HepG2 (cell line): ENCODE measurements around the gene PANK4. TPM values are rescaled to one million over a fixed set of nuclear protein-coding genes. Genes with fewer than 3 reads are reported as not detected.
A peak's percentile ranks its signal among the peaks of the same experiment; 100 is the strongest.

Source experiments
- ARNT ChIP-seq: fragments of 450-650 bp; IDR thresholded peaks from 2 replicates; pipeline ENCODE4 v1.6.1; 2017
- ATF1 ChIP-seq: IDR thresholded peaks from 2 replicates; pipeline ENCODE4 v1.6.1; 2016; ENCODE audit warnings: mild to moderate bottlenecking, control low read depth
- HOXD1 ChIP-seq: sonication (generic); formaldehyde crosslinking; IDR thresholded peaks from 2 replicates; pipeline ENCODE4 v1.5.0; 2020; ENCODE audit warnings: missing genetic modification reagents
- IRF1 ChIP-seq: sonication (generic); formaldehyde crosslinking; IDR thresholded peaks from 2 replicates; pipeline ENCODE4 v1.4.0; 2020; ENCODE audit warnings: low read depth, mild to moderate bottlenecking, missing genetic modification reagents
- KMT2A ChIP-seq: sonication (generic); formaldehyde crosslinking; IDR thresholded peaks from 2 replicates; pipeline ENCODE4 v1.4.0; 2020; ENCODE audit warnings: missing genetic modification reagents
- PAXIP1 ChIP-seq: sonication (generic); formaldehyde crosslinking; conservative IDR thresholded peaks from 2 replicates; pipeline ENCODE4 v1.4.0; 2020; ENCODE audit warnings: mild to moderate bottlenecking, missing genetic modification reagents, moderate library complexity
- PHF5A ChIP-seq: IDR thresholded peaks from one replicate; pipeline ENCODE4 v1.6.1; 2018; ENCODE audit warnings: low read depth, missing genetic modification reagents; ENCODE audit not compliant: unreplicated experiment
- SMAD1 ChIP-seq: sonication (generic); formaldehyde crosslinking; IDR thresholded peaks from 2 replicates; pipeline ENCODE4 v1.4.0; 2020; ENCODE audit warnings: missing genetic modification reagents, low read depth, mild to moderate bottlenecking, borderline replicate concordance
- SMC3 ChIP-seq: IDR thresholded peaks from 2 replicates; pipeline ENCODE4 v1.6.1; 2011; ENCODE audit warnings: low read length, improper control_type of control experiment
- SP1 ChIP-seq, 2 experiments: fragments of 450-650 bp in 1 of 2; sonication (generic) in 1 of 2; formaldehyde crosslinking in 1 of 2; IDR thresholded peaks; 2 replicates each; pipeline versions ENCODE4 v1.4.0 to v1.6.1; 2016 to 2020; ENCODE audit warnings: missing genetic modification reagents in 1 of 2
- TARDBP ChIP-seq: sonication (generic); formaldehyde crosslinking; IDR thresholded peaks from 2 replicates; pipeline ENCODE4 v1.8.0; 2022; ENCODE audit warnings: mild to moderate bottlenecking, missing genetic modification reagents
- USF2 ChIP-seq, 2 experiments: sonication (generic) in 1 of 2; formaldehyde crosslinking in 1 of 2; IDR thresholded peaks; 2 replicates each; pipeline versions ENCODE4 v1.5.1 to v1.6.1; 2011 to 2020; ENCODE audit warnings: borderline replicate concordance in 1 of 2, low read depth in 1 of 2, low read length in 1 of 2, mild to moderate bottlenecking in 1 of 2, missing genetic modification reagents in 1 of 2, moderate library complexity in 1 of 2
- WIZ ChIP-seq: sonication (generic); formaldehyde crosslinking; IDR thresholded peaks from 2 replicates; pipeline ENCODE4 v1.5.1; 2020; ENCODE audit warnings: mild to moderate bottlenecking, missing genetic modification reagents
- ZBTB26 ChIP-seq: IDR thresholded peaks from 2 replicates; pipeline ENCODE4 v1.6.1; 2016; ENCODE audit warnings: missing compliant biosample characterization, missing genetic modification reagents, borderline replicate concordance
- ZBTB7A ChIP-seq: sonication (generic); formaldehyde crosslinking; IDR thresholded peaks from 2 replicates; pipeline ENCODE4 v1.8.0; 2022; ENCODE audit warnings: mild to moderate bottlenecking, missing genetic modification reagents
- ZC3H4 ChIP-seq: sonication (generic); formaldehyde crosslinking; IDR thresholded peaks from 2 replicates; pipeline ENCODE4 v1.4.0; 2020; ENCODE audit warnings: missing genetic modification reagents, borderline replicate concordance
- ZNF367 ChIP-seq: sonication (generic); formaldehyde crosslinking; IDR thresholded peaks from 2 replicates; pipeline ENCODE4 v1.4.0; 2020; ENCODE audit warnings: missing genetic modification reagents, borderline replicate concordance
- polyA plus RNA-seq, 8 experiments: library from polyadenylated mRNA; depleted of rRNA in 3 of 8; stranded (reverse) in 7 of 8; unstranded in 1 of 8; fragments of >200 nt; fragmentation: Illumina TruSeq in 4 of 8; extraction: Trizol in 4 of 8; gene quantifications; 2 replicates each; pipeline versions ENCODE4 v1.2.1 to v1.2.3, GENCODE V29; 2011 to 2016; ENCODE audit warnings: low read depth in 4 of 8, missing spikeins in 1 of 8, mixed read lengths in 1 of 8; ENCODE audit not compliant: insufficient read depth in 1 of 8
- total RNA-seq, 5 experiments: library from RNA; depleted of rRNA; stranded (reverse); fragments of >200 nt; fragmentation: Illumina TruSeq; extraction: Trizol; gene quantifications; 2 replicates each; pipeline ENCODE4 v1.2.3, GENCODE V29; 2016; ENCODE audit warnings: low read depth in 1 of 5
- TF ChIP-seq, protein P1 (sequence below): sonication (generic); formaldehyde crosslinking; IDR thresholded peaks from 2 replicates; pipeline ENCODE4 v1.5.0; 2020; ENCODE audit warnings: missing genetic modification reagents, mild to moderate bottlenecking, borderline replicate concordance

The PANK4 gene
- total and polyA plus RNA-seq, 2 of the 13 experiments (the other 11 are each of a cell fraction or from before 2014, with no cell fraction given) = 17.4 to 19.3 TPM

DNA sequence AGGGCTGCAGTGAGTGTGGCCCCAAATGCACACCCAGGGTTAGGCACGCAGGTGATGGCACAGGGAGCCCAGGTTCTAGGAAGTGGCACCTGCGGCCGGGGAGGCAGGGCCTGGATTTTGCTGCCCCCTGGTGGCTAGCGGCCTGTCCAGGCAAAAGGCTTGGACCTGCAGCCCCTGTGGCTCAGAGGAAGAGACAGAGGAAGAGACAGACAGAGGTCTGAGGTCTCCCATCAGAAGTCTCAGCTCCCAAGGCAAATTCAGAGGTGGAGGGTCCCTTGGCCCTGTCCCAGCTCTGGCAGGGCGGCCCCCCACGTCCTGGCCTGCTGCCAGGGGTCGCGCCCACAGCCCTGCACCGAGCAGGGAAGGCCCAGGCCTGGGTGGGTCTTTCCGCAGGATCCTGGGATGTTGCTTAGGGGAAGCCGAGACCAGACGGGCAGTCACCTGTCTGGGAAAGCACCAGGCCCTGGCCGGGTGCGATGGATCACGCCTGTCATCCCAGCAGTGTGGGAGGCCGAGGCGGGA is 21.7 kb upstream of the PANK4 start (continued):
- no peak for TF ChIP-seq ZBTB26 (CRISPR knock-in tag)
- no peak for TF ChIP-seq HOXD1 (CRISPR knock-in tag)
- TF ChIP-seq USF2 (IDR thresholded peaks at IDR 0.05; ENCODE audit: low read depth, low read length) = no peak
- no peak for TF ChIP-seq USF2 (CRISPR knock-in tag; IDR thresholded peaks at IDR 0.05; ENCODE audit: borderline replicate concordance)
- TF ChIP-seq ZC3H4 (CRISPR knock-in tag) = no peak
- no peak; the same call in 1 of the 2 replicates for TF ChIP-seq IRF1 (CRISPR knock-in tag)
- TF ChIP-seq ZNF367 (CRISPR knock-in tag) = no peak
- no peak for TF ChIP-seq ATF1 (CRISPR knock-in tag)
- no peak for TF ChIP-seq ARNT
- TF ChIP-seq SP1 (IDR thresholded peaks at IDR 0.05) = no peak
- no peak for TF ChIP-seq SP1 (CRISPR knock-in tag; IDR thresholded peaks at IDR 0.05)
- peak; percentile 67; the same call in 1 of the 2 replicates for TF ChIP-seq ZBTB7A (CRISPR knock-in tag)
- no peak for TF ChIP-seq WIZ (CRISPR knock-in tag)
- peak; percentile 42; the same call in 1 of the 2 replicates for TF ChIP-seq TARDBP (CRISPR knock-in tag)
- TF ChIP-seq SMAD1 (CRISPR knock-in tag) = no peak
- TF ChIP-seq PAXIP1 (CRISPR knock-in tag) = no peak; the same call in 1 of the 2 replicates
- no peak for TF ChIP-seq PHF5A
- TF ChIP-seq, protein P1, sequence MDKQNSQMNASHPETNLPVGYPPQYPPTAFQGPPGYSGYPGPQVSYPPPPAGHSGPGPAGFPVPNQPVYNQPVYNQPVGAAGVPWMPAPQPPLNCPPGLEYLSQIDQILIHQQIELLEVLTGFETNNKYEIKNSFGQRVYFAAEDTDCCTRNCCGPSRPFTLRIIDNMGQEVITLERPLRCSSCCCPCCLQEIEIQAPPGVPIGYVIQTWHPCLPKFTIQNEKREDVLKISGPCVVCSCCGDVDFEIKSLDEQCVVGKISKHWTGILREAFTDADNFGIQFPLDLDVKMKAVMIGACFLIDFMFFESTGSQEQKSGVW (CRISPR knock-in tag) = no peak
- TF ChIP-seq SMC3 = peak; percentile 64
- TF ChIP-seq KMT2A = no peak
